Upper lobe of right lung (tissue), 1 donor: ENCODE results near the gene TSG101. TPM values are rescaled to one million over a fixed set of nuclear protein-coding genes. Genes with fewer than 3 reads are reported as not detected.
A peak's percentile ranks its signal among the peaks of the same experiment; 100 is the strongest.

ENCODE experiments used
- ATAC-seq: fragments of 200-7000 bp; cut with Tn5 transposase; one replicate; pipeline ENCODE4 v1.9.1; 2020; ENCODE audit warnings: mild to moderate bottlenecking, moderate library complexity
- DNase-seq: peaks from one replicate; pipeline ENCODE4 v3.0.0-alpha.2; 2020
- H3K27ac ChIP-seq: fragments of 200-600 bp; one replicate; pipeline ENCODE4 v1.8.0; 2022
- H3K27me3 ChIP-seq: fragments of 200-600 bp; one replicate; pipeline ENCODE4 v1.8.0; 2022; ENCODE audit warnings: mild to moderate bottlenecking
- H3K36me3 ChIP-seq: fragments of 200-600 bp; one replicate; pipeline ENCODE4 v1.8.0; 2022
- H3K4me1 ChIP-seq: fragments of 200-600 bp; one replicate; pipeline ENCODE4 v1.8.0; 2022
- H3K4me3 ChIP-seq: fragments of 200-600 bp; one replicate; pipeline ENCODE4 v1.8.0; 2022; ENCODE audit warnings: mild to moderate bottlenecking
- H3K9me3 ChIP-seq: fragments of 200-600 bp; one replicate; pipeline ENCODE4 v1.8.0; 2022
- CTCF ChIP-seq: fragments of 200-600 bp; IDR thresholded peaks from one replicate; pipeline ENCODE4 v1.8.0; 2022; ENCODE audit warnings: antibody characterized with exemption
- intact Hi-C: fragments of 100-400 bp; cut with DNase I; formaldehyde crosslinking; loops from one replicate; pipeline ENCODE4 v1.11.0; 2022
- long read RNA-seq: library from polyadenylated mRNA; unstranded; transcript quantifications from one replicate; pipeline ENCODE4 v2.0.0, GENCODE V29; 2021
- total RNA-seq: library from RNA; stranded (reverse); fragmentation: NEBNext Ultra II Directional; extraction: Animal tissue kit (Norgen Biotek cat#: 25700); gene quantifications from one replicate; pipeline ENCODE4 v1.2.1, GENCODE V29; 2021
- donor health status: DM: no; HTN: yes; CAD: no; lungs with severe emphysema.

The TSG101 gene
- 46.6 TPM for total RNA-seq
- long read RNA-seq, transcript TSG101-201 (10 exons, 1,824 nt) = major isoform, 83 of 91 reads
- long read RNA-seq, partial matches to known transcripts = 1 of 91 reads
- long read RNA-seq, other reads (novel, unspliced or antisense) = 7 of 91 reads

GRCh38 chr11:18526521-18527296, at the start of gene TSG101:
Gene TSG101 (minus strand): TSS chr11:18526942. CDS start chr11:18526816, 126 bp downstream.
- Histone ChIP-seq H3K36me3 (peaks cover 9% of the 10 kb centered on the region), H3K4me3 (peak within 1 kb of the TSS; percentile 86), H3K4me1 (peaks cover 16% of the 10 kb centered on the region), H3K9me3 (no peaks in the 10 kb centered on the region), H3K27me3 (no peaks in the 10 kb centered on the region), H3K27ac (peak within 1 kb of the TSS; percentile 98)
- ATAC-seq (peak; percentile 99), DNase-seq (peak; percentile 97)
- TF ChIP-seq CTCF = no peak
- intact Hi-C loops = no loop called here

GRCh38 chr11:18575361-18575760, 48.6 kb upstream of the TSG101 start:
- TF ChIP-seq CTCF = no peak
- ATAC-seq = no peak

GRCh38 chr11:18567081-18567480, 40.3 kb upstream of the TSG101 start:
- intact Hi-C loops = no loop called here
- no peak for TF ChIP-seq CTCF
- no peak for DNase-seq
- Histone ChIP-seq H3K4me1 (no peaks in the 10 kb centered on the region), H3K36me3 (peaks cover 86% of the 10 kb centered on the region), H3K4me3 (no peak overlapping the region), H3K27ac (no peak overlapping the region), H3K27me3 (no peaks in the 10 kb centered on the region), H3K9me3 (no peaks in the 10 kb centered on the region)
- ATAC-seq = no peak

More at GRCh38 chr11:18575361-18575760, 48.6 kb upstream of the TSG101 start:
- H3K27ac ChIP-seq = no peak overlapping the region
- no peaks in the 10 kb centered on the region for H3K27me3 ChIP-seq
- no peak for DNase-seq
- no peak overlapping the region for H3K4me3 ChIP-seq
- H3K4me1 ChIP-seq = no peaks in the 10 kb centered on the region
- H3K9me3 ChIP-seq = no peaks in the 10 kb centered on the region
- peaks cover 46% of the 10 kb centered on the region for H3K36me3 ChIP-seq
- intact Hi-C loops = no loop called here

GRCh38 chr11:18566406-18566805, 39.7 kb upstream of the TSG101 start:
- H3K27ac ChIP-seq = no peak overlapping the region
- H3K4me3 ChIP-seq = no peak overlapping the region
- peaks cover 86% of the 10 kb centered on the region for H3K36me3 ChIP-seq
- intact Hi-C loops = no loop called here
- ATAC-seq = no peak
- H3K9me3 ChIP-seq = no peaks in the 10 kb centered on the region
- DNase-seq = no peak
- H3K27me3 ChIP-seq = no peaks in the 10 kb centered on the region
- no peaks in the 10 kb centered on the region for H3K4me1 ChIP-seq
- no peak for TF ChIP-seq CTCF

GRCh38 chr11:18564149-18564548, 37.4 kb upstream of the TSG101 start:
- no peak for ATAC-seq

More at GRCh38 chr11:18564149-18564548, 37.4 kb upstream of the TSG101 start:
- no peak overlapping the region for H3K4me3 ChIP-seq
- no peaks in the 10 kb centered on the region for H3K4me1 ChIP-seq
- H3K9me3 ChIP-seq = no peaks in the 10 kb centered on the region
- DNase-seq = no peak
- no peak for TF ChIP-seq CTCF
- H3K27me3 ChIP-seq = no peaks in the 10 kb centered on the region
- peaks cover 78% of the 10 kb centered on the region for H3K36me3 ChIP-seq
- intact Hi-C loops = no loop called here
- no peak overlapping the region for H3K27ac ChIP-seq
